HCT116 (cell line): ENCODE results near the gene INPP1. TPM values are rescaled to one million over a fixed set of nuclear protein-coding genes. Genes with fewer than 3 reads are reported as not detected.

Source experiments
- ATAC-seq: fragments of 200-7000 bp; cut with Tn5 transposase; 2 replicates; pipeline ENCODE4 v1.9.1; 2020; ENCODE audit warnings: mild to moderate bottlenecking, moderate library complexity
- BruUV-seq: library from RNA; stranded (reverse); fragments of 400-500 nt; replicated peaks from 2 replicates; lab custom pipeline; 2021; lab: Mats Ljungman, UMichigan
- CTCF ChIA-PET: fragments of 300-600 bp; sonication (Branson Sonifier 250); formaldehyde crosslinking; loops from one replicate; lab custom pipeline; 2021; ENCODE audit warnings: antibody characterized with exemption; lab: Charles Lee
- POLR2A ChIA-PET: fragments of 300-600, 350-600 bp; sonication (Branson Sonifier 250); formaldehyde crosslinking; loops from one replicate; lab custom pipeline; 2021; ENCODE audit warnings: antibody characterized with exemption; lab: Charles Lee
- RAD21 ChIA-PET, 2 experiments: fragments of 300-600 bp; sonication (Branson Sonifier 250); formaldehyde crosslinking; loops; one replicate each; lab custom pipeline; 2023; ENCODE audit warnings: low total read pairs in 2 of 2; ENCODE audit not compliant: uncharacterized antibody in 2 of 2, unreplicated experiment in 2 of 2, low non-redundant PET in 1 of 2; lab: Charles Lee
- DNase-seq: peaks from one replicate; pipeline ENCODE4 v3.0.0-alpha.2; 2010; ENCODE audit warnings: low read depth, low spot score
- H2AFZ ChIP-seq: fragments of 200-600 bp; shearing (Covaris generic), sonication (generic); 2 replicates; pipeline ENCODE4 v1.6.1; 2017; ENCODE audit warnings: low read depth, mixed run types, mixed read lengths, antibody characterized with exemption, low read length; ENCODE audit not compliant: poor library complexity, severe bottlenecking
- H3K27ac ChIP-seq: 2 replicates; pipeline ENCODE4 v1.5.1; 2012; ENCODE audit warnings: low read depth, low read length
- H3K27me3 ChIP-seq: fragments of 200-600 bp; sonication (generic); 2 replicates; pipeline ENCODE4 v1.6.1; 2016; ENCODE audit warnings: mixed run types, low read length, mixed read lengths; ENCODE audit not compliant: insufficient read depth
- H3K36me3 ChIP-seq, 2 experiments: fragments of 200-500 bp in 1 of 2; fragments of 200-600 bp in 1 of 2; sonication (Bioruptor generic) in 1 of 2; sonication (generic) in 1 of 2; 2 replicates each; pipeline versions ENCODE4 v1.5.1 to v1.6.1; 2014 to 2016; ENCODE audit warnings: low read length in 2 of 2, inconsistent platforms in 1 of 2, mixed read lengths in 1 of 2, mixed run types in 1 of 2; ENCODE audit not compliant: insufficient read depth in 2 of 2, control insufficient read depth in 1 of 2
- H3K4me1 ChIP-seq, 2 experiments: fragments of 200-600 bp in 1 of 2; sonication (generic) in 1 of 2; 2 replicates each; pipeline versions ENCODE4 v1.5.1 to v1.6.1; 2012 to 2017; ENCODE audit warnings: low read length in 2 of 2, inconsistent platforms in 1 of 2, mild to moderate bottlenecking in 1 of 2, mixed read lengths in 1 of 2, mixed run types in 1 of 2, moderate library complexity in 1 of 2; ENCODE audit not compliant: insufficient read depth in 2 of 2, control insufficient read depth in 1 of 2
- H3K4me2 ChIP-seq: fragments of 200-600 bp; sonication (generic); 2 replicates; pipeline ENCODE4 v1.6.1; 2017; ENCODE audit warnings: mixed run types, low read length, mixed read lengths
- H3K4me3 ChIP-seq, 2 experiments: fragments of 200-600 bp in 1 of 2; sonication (generic) in 1 of 2; replicated peaks in 1 of 2; 2 replicates each; pipeline ENCODE4 v1.5.1; 2011 to 2016; ENCODE audit warnings: low read length in 2 of 2, control low read depth in 1 of 2, low read depth in 1 of 2, mild to moderate bottlenecking in 1 of 2, mixed read lengths in 1 of 2, mixed run types in 1 of 2
- H3K79me2 ChIP-seq: fragments of 200-600 bp; sonication (generic); 2 replicates; pipeline ENCODE4 v1.6.1; 2017; ENCODE audit warnings: mild to moderate bottlenecking, mixed run types, low read length, moderate library complexity, mixed read lengths; ENCODE audit not compliant: insufficient read depth
- H3K9ac ChIP-seq: fragments of 200-600 bp; sonication (generic); 2 replicates; pipeline ENCODE4 v1.6.1; 2016; ENCODE audit warnings: low read length, mixed read lengths
- H3K9me2 ChIP-seq: fragments of 200-600 bp; sonication (generic), shearing (Covaris generic); 2 replicates; pipeline ENCODE4 v1.6.1; 2017; ENCODE audit warnings: mixed run types, mild to moderate bottlenecking, moderate library complexity; ENCODE audit not compliant: insufficient read depth
- H3K9me3 ChIP-seq, 2 experiments: fragments of 200-500 bp in 1 of 2; fragments of 200-600 bp in 1 of 2; sonication (Bioruptor generic) in 1 of 2; sonication (generic) in 1 of 2; 2 replicates each; pipeline ENCODE4 v1.6.1; 2014 to 2017; ENCODE audit warnings: low read length in 2 of 2, mixed read lengths in 2 of 2, inconsistent platforms in 1 of 2, low read depth in 1 of 2, mild to moderate bottlenecking in 1 of 2, mixed run types in 1 of 2, moderate library complexity in 1 of 2; ENCODE audit not compliant: control insufficient read depth in 1 of 2, insufficient read depth in 1 of 2
- H4K20me1 ChIP-seq: fragments of 200-600 bp; sonication (generic), shearing (Covaris generic); 2 replicates; pipeline ENCODE4 v1.6.1; 2017; ENCODE audit warnings: mixed run types, mild to moderate bottlenecking, moderate library complexity; ENCODE audit not compliant: insufficient read depth
- CBX3 ChIP-seq: IDR thresholded peaks from 2 replicates; pipeline ENCODE4 v1.6.1; 2012; ENCODE audit warnings: low read depth
- CEBPB ChIP-seq: IDR thresholded peaks from 2 replicates; pipeline ENCODE4 v1.6.1; 2012; ENCODE audit warnings: low read depth
- EGR1 ChIP-seq: IDR thresholded peaks from 2 replicates; pipeline ENCODE4 v1.6.1; 2012; ENCODE audit warnings: low read depth
- ELF1 ChIP-seq: IDR thresholded peaks from 2 replicates; pipeline ENCODE4 v1.6.1; 2012; ENCODE audit warnings: low read depth, borderline replicate concordance
- EZH2 ChIP-seq: fragments of 200-600 bp; sonication (generic); IDR thresholded peaks from 2 replicates; pipeline ENCODE4 v1.6.1; 2017; ENCODE audit warnings: antibody characterized with exemption, mixed run types
- JUND ChIP-seq: IDR thresholded peaks from 2 replicates; pipeline ENCODE4 v1.6.1; 2012
- POLR2A ChIP-seq: IDR thresholded peaks from 2 replicates; pipeline ENCODE4 v1.7.0; 2011; ENCODE audit warnings: borderline replicate concordance; ENCODE audit not compliant: insufficient read depth, insufficient read length; ENCODE audit errors: extremely low read depth
- POLR2AphosphoS5 ChIP-seq: IDR thresholded peaks from 2 replicates; pipeline ENCODE4 v1.6.1; 2011; ENCODE audit warnings: mild to moderate bottlenecking, low read depth, low read length, moderate library complexity
- SIN3A ChIP-seq: IDR thresholded peaks from 2 replicates; pipeline ENCODE4 v1.6.1; 2012; ENCODE audit warnings: low read depth
- TCF7L2 ChIP-seq: IDR thresholded peaks from 2 replicates; pipeline ENCODE4 v1.7.0; 2011; ENCODE audit warnings: borderline replicate concordance, inconsistent platforms; ENCODE audit not compliant: insufficient read depth, insufficient read length; ENCODE audit errors: extremely low read depth
- YY1 ChIP-seq: IDR thresholded peaks from 2 replicates; pipeline ENCODE4 v1.6.1; 2011; ENCODE audit warnings: low read length, low read depth, moderate library complexity, mild to moderate bottlenecking; ENCODE audit not compliant: insufficient replicate concordance; ENCODE audit errors: extremely low read depth
- ZFX ChIP-seq: fragments of 450-650 bp; IDR thresholded peaks from 2 replicates; pipeline ENCODE4 v1.6.1; 2017
- intact Hi-C: fragments of 100-400 bp; cut with micrococcal nuclease; formaldehyde crosslinking; loops from 2 replicates; pipeline ENCODE4 v1.10.0; 2022
- total RNA-seq: library from RNA; stranded (reverse); gene quantifications from one replicate; pipeline ENCODE4 v1.2.1, GENCODE V29; 2021; ENCODE audit not compliant: unreplicated experiment
- TF ChIP-seq, protein P1 (sequence below): IDR thresholded peaks from 2 replicates; pipeline ENCODE4 v1.6.1; 2012
- TF ChIP-seq, protein P2 (sequence below), 3 experiments: fragments of 200-600 bp in 1 of 3; sonication (generic) in 1 of 3; IDR thresholded peaks in 2 of 3; conservative IDR thresholded peaks in 1 of 3; 2 replicates each; pipeline ENCODE4 v1.5.1; 2012 to 2017; ENCODE audit warnings: low read depth in 2 of 3, low read length in 2 of 3, antibody characterized with exemption in 1 of 3, borderline replicate concordance in 1 of 3, control low read depth in 1 of 3, mild to moderate bottlenecking in 1 of 3, mixed read lengths in 1 of 3, mixed run types in 1 of 3, moderate library complexity in 1 of 3; ENCODE audit not compliant: insufficient read depth in 1 of 3
- TF ChIP-seq, protein P3 (sequence below): IDR thresholded peaks from 2 replicates; pipeline ENCODE4 v1.6.1; 2011; ENCODE audit warnings: mild to moderate bottlenecking, low read length, moderate library complexity; ENCODE audit not compliant: insufficient replicate concordance; ENCODE audit errors: extremely low read depth

INPP1 gene
- total RNA-seq, 1 experiment from 2014 or later, result 19.6 TPM

GRCh38 chr2:190354003-190354690, 10.8 kb downstream of the INPP1 start:
- intact Hi-C loops, result no loop called here
- Histone ChIP-seq H3K4me1 (peaks cover 0 to 10% of the 10 kb centered on the region in 2 experiments; a peak in 1 of 4 replicates), H3K79me2 (no peaks in the 10 kb centered on the region; the same call in 1 of the 2 replicates), H3K9me2 (no peaks in the 10 kb centered on the region), H3K36me3 (no peaks in the 10 kb centered on the region), H3K27me3 (no peaks in the 10 kb centered on the region), H3K4me3 (no peak overlapping the region), H3K9me3 (no peaks in the 10 kb centered on the region), H3K4me2 (no peak overlapping the region), H2AFZ (no peak overlapping the region), H3K27ac (no peak overlapping the region), H3K9ac (no peak overlapping the region), H4K20me1 (peaks cover 4% of the 10 kb centered on the region; the same call in 1 of the 2 replicates)
- ChIA-PET POLR2A (no interaction called here), RAD21 (no interaction called here), CTCF (interaction anchor here (1.0 kb wide), 1 partner anchor 9 kb away, joined by 4 read pairs; no protein-coding TSS in a partner anchor)
- no peak for TF ChIP-seq POLR2AphosphoS5
- TF ChIP-seq ZFX, result no peak
- TF ChIP-seq EGR1, result no peak
- TF ChIP-seq JUND, result no peak
- TF ChIP-seq YY1, result no peak
- TF ChIP-seq, protein P1, sequence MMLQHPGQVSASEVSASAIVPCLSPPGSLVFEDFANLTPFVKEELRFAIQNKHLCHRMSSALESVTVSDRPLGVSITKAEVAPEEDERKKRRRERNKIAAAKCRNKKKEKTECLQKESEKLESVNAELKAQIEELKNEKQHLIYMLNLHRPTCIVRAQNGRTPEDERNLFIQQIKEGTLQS, result no peak
- TF ChIP-seq ELF1, result no peak
- no peak for TF ChIP-seq POLR2A
- no peak for TF ChIP-seq SIN3A
- ATAC-seq (no peak), DNase-seq (no peak)
- BruUV-seq, result no TSS peak

DNA sequence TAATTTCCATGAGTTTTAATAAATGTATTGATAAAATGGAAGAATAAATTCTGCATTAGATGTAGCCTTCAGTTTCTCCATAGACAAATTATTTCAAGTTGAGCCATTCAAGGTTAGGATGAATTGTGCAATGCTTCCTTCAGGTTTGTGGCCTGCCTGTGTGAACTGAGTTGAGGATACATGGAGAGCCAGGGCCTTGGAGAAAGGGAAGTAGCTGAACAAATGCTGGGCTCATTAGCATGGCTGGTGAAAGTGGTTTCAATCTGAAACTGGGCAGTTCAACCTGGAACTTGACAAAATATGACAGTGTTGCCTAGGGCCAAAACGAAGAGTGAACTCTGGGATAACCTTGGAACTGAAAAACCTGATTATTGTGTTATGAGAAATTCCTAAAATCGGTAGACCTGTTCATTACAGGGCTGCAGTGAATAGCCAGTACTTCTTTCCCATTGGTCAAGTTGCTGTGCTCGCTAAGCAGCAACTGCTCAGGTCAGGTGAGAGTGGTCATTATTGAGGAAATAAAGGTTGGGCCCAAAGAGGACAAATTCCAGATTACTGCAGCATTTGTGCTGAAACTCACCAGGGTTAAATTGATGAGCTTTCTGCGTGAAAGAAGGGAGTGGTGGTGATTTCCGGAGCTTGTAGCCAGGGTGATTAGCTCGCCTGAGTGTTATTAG, 12.7 kb downstream of the INPP1 start:
- no peak overlapping the region for H2AFZ ChIP-seq
- no peak overlapping the region for H3K27ac ChIP-seq
- H3K4me1 ChIP-seq, result peaks cover 0 to 10% of the 10 kb centered on the region in 2 experiments; a peak in 3 of 4 replicates
- H3K27me3 ChIP-seq, result no peaks in the 10 kb centered on the region
- H3K9me3 ChIP-seq, result no peaks in the 10 kb centered on the region
- no peaks in the 10 kb centered on the region for H3K9me2 ChIP-seq
- no peak overlapping the region for H3K4me2 ChIP-seq
- H3K4me3 ChIP-seq, result no peak overlapping the region
- H3K36me3 ChIP-seq, result peaks cover 0 to 3% of the 10 kb centered on the region in 2 experiments; a peak in 1 of 4 replicates
- ChIA-PET RAD21 (no interaction called here), POLR2A (no interaction called here), CTCF (no interaction called here)
- intact Hi-C loops, result no loop called here
- no peaks in the 10 kb centered on the region for H4K20me1 ChIP-seq
- no peak overlapping the region for H3K9ac ChIP-seq
- BruUV-seq, result no TSS peak
- ATAC-seq (no peak), DNase-seq (no peak)
- no peaks in the 10 kb centered on the region; the same call in 1 of the 2 replicates for H3K79me2 ChIP-seq
- TF ChIP-seq, protein P2, sequence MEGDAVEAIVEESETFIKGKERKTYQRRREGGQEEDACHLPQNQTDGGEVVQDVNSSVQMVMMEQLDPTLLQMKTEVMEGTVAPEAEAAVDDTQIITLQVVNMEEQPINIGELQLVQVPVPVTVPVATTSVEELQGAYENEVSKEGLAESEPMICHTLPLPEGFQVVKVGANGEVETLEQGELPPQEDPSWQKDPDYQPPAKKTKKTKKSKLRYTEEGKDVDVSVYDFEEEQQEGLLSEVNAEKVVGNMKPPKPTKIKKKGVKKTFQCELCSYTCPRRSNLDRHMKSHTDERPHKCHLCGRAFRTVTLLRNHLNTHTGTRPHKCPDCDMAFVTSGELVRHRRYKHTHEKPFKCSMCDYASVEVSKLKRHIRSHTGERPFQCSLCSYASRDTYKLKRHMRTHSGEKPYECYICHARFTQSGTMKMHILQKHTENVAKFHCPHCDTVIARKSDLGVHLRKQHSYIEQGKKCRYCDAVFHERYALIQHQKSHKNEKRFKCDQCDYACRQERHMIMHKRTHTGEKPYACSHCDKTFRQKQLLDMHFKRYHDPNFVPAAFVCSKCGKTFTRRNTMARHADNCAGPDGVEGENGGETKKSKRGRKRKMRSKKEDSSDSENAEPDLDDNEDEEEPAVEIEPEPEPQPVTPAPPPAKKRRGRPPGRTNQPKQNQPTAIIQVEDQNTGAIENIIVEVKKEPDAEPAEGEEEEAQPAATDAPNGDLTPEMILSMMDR (IDR thresholded peaks at IDR 0.05 in 2 of 3, conservative IDR thresholded peaks at IDR 0.05 in 1 of 3; ENCODE audit: borderline replicate concordance in 1 of 3, insufficient read depth in 1 of 3, low read depth in 2 of 3, low read length in 2 of 3), result no peak
- TF ChIP-seq CBX3 (no peak), TCF7L2 (no peak), EZH2 (no peak), CEBPB (no peak), POLR2A (no peak), JUND (no peak)
- TF ChIP-seq, protein P3, sequence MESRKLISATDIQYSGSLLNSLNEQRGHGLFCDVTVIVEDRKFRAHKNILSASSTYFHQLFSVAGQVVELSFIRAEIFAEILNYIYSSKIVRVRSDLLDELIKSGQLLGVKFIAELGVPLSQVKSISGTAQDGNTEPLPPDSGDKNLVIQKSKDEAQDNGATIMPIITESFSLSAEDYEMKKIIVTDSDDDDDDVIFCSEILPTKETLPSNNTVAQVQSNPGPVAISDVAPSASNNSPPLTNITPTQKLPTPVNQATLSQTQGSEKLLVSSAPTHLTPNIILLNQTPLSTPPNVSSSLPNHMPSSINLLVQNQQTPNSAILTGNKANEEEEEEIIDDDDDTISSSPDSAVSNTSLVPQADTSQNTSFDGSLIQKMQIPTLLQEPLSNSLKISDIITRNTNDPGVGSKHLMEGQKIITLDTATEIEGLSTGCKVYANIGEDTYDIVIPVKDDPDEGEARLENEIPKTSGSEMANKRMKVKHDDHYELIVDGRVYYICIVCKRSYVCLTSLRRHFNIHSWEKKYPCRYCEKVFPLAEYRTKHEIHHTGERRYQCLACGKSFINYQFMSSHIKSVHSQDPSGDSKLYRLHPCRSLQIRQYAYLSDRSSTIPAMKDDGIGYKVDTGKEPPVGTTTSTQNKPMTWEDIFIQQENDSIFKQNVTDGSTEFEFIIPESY, result no peak
